AG04449 (cell line): ENCODE results near the gene CRADD.

Experiments used
- CTCF ChIA-PET: fragments of 350-600 bp; formaldehyde crosslinking; extraction: SDS; loops from one replicate; lab custom pipeline; 2021; ENCODE audit warnings: antibody characterized with exemption; lab: Yijun Ruan, JAX
- POLR2A ChIA-PET: fragments of 400-600, 350-600 bp; formaldehyde crosslinking; extraction: SDS; loops from one replicate; lab custom pipeline; 2020; ENCODE audit warnings: antibody characterized with exemption, inconsistent platforms; lab: Yijun Ruan, JAX
- DNase-seq: peaks from one replicate; pipeline ENCODE4 v3.0.0-alpha.2; 2010; ENCODE audit warnings: low read depth, low spot score
- H3K4me3 ChIP-seq: 2 replicates; pipeline ENCODE4 v1.5.1; 2011; ENCODE audit warnings: low read depth, mild to moderate bottlenecking, control low read depth, low read length
- TF ChIP-seq, protein P1 (sequence below): IDR thresholded peaks from one replicate; pipeline ENCODE4 v1.5.1; 2011; ENCODE audit warnings: mild to moderate bottlenecking, moderate library complexity, low read length, control low read depth, inconsistent platforms; ENCODE audit not compliant: insufficient read depth; ENCODE audit errors: missing control alignments

Gene CRADD

DNA sequence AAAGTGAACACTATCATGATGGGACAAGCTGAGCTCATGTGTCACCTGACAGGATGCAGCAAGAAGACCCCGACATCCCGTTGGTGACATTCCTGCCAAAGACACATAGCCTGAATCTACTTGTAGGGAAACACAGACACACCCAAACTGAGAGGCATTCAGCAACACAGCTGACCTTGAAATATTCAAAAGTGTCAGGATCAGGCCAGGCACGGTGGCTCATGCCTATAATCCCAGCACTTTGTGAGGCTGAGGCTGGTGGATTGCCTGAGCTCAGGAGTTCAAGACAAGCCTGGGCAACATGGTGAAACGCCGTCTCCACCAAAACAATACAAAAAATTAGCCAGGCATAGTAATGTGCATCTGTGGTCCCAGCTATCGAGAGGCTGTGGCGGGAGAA is 239.2 kb downstream of the CRADD start:
- ChIA-PET POLR2A (no interaction called here), CTCF (interaction anchor here (3.1 kb wide), 1 partner anchor 150 kb away, joined by 12 read pairs; no protein-coding TSS in a partner anchor)

DNA sequence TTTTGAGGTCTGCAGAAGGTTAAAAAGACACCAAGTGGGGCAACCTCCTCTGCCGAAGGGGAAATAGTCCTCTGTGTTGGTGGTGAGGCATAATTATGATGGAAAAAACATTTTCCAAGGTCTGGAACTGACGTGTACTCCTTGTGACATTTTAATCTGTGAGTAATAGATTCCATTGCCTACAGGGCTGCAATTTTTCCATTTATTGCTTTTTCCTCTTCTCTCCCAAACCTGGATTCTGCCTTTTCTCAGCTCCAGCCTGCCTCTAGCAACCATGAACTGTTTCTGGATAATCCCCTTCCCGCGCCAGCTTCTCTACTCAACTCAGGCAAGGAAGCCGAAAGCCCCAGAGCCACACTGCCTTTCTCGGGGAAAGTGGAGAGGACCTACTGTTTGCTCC is 241.1 kb downstream of the CRADD start:
- CTCF ChIA-PET = interaction anchor here (1.2 to 3.1 kb wide), 2 partner anchors 152 to 414 kb away, joined by 3 to 12 read pairs; no protein-coding TSS in a partner anchor
- TF ChIP-seq, protein P1, sequence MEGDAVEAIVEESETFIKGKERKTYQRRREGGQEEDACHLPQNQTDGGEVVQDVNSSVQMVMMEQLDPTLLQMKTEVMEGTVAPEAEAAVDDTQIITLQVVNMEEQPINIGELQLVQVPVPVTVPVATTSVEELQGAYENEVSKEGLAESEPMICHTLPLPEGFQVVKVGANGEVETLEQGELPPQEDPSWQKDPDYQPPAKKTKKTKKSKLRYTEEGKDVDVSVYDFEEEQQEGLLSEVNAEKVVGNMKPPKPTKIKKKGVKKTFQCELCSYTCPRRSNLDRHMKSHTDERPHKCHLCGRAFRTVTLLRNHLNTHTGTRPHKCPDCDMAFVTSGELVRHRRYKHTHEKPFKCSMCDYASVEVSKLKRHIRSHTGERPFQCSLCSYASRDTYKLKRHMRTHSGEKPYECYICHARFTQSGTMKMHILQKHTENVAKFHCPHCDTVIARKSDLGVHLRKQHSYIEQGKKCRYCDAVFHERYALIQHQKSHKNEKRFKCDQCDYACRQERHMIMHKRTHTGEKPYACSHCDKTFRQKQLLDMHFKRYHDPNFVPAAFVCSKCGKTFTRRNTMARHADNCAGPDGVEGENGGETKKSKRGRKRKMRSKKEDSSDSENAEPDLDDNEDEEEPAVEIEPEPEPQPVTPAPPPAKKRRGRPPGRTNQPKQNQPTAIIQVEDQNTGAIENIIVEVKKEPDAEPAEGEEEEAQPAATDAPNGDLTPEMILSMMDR = no peak
- peak; percentile 49 for DNase-seq
- POLR2A ChIA-PET = interaction anchor here (1.2 kb wide), 1 partner anchor 32 kb away, joined by 5 read pairs; no protein-coding TSS in a partner anchor
- H3K4me3 ChIP-seq = no peak overlapping the region

More for the DNA sequence above, 239.2 kb downstream of the CRADD start:
- DNase-seq = no peak
- H3K4me3 ChIP-seq = no peak overlapping the region
- TF ChIP-seq, protein P1 = no peak

DNA sequence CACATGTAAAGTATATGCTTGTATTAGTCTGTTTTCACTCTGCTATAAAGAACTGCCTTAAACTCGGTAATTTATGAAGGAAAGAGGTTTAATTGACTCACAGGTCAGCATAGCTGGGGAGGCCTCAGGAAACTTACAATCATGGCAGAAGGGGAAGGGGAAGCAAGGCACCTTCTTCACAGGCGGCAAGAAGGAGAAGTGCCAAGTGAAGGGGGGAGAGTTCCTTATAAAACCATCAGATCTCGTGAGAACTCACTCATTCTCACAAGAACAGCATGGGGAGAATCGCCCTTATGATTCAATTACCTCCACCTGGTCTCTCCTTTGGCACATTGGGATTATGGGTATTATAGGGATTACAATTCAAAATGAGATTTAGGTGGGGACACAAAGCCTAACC is 241.7 kb downstream of the CRADD start:
- CTCF ChIA-PET = interaction anchor here (1.3 to 3.1 kb wide), 2 partner anchors 152 kb away, joined by 3 to 12 read pairs; no protein-coding TSS in a partner anchor
- POLR2A ChIA-PET = no interaction called here

DNA sequence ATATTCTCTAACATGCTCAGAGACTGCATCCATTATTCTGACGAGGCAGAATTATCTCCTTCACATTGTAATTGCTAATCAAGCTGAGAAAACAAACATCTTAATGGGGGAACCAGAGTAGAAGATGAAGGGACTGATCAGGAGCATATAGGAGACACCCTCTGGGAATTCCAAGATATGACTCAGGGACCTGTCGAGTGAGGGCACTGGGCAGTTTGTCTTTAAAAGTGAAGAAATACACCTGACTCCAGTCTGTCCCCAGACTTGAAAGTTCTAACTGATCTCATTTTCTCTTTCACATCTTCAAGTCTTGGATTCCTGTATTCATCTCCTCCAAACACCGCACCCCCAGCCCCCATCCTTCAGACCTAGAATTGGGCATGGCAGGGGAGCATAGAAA is 244.3 kb downstream of the CRADD start:
- TF ChIP-seq, protein P1 = no peak
- CTCF ChIA-PET = interaction anchor here (1.5 kb wide), 1 partner anchor 154 kb away, joined by 3 read pairs; no protein-coding TSS in a partner anchor
- no peak overlapping the region for H3K4me3 ChIP-seq
- no peak for DNase-seq
- POLR2A ChIA-PET = no interaction called here

More for the DNA sequence above, 241.7 kb downstream of the CRADD start:
- H3K4me3 ChIP-seq = no peak overlapping the region
- DNase-seq = no peak
- TF ChIP-seq, protein P1 = no peak

DNA sequence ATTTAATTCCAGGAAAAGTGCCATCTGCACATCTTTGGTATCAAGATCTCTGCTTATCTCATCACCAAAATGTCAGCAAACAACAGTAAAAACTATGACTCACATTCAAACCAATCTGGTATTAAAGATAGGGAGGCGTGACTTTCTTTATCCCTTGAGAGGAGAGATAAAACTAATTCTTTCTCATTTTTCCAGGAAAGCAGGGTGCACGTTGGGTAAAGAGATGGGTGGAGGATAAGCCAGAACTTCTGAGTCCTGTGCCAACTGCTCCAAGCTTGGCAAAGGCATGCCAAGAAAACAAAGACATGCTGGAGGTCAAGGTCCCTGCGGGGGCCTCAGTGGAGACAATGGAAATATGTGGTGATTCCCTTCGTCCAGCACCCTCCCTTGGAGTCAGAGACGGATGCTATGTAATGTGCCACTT is 245.4 kb downstream of the CRADD start:
- no peak for DNase-seq
- H3K4me3 ChIP-seq = no peak overlapping the region
- ChIA-PET POLR2A (no interaction called here), CTCF (no interaction called here)
- TF ChIP-seq, protein P1 = no peak

DNA sequence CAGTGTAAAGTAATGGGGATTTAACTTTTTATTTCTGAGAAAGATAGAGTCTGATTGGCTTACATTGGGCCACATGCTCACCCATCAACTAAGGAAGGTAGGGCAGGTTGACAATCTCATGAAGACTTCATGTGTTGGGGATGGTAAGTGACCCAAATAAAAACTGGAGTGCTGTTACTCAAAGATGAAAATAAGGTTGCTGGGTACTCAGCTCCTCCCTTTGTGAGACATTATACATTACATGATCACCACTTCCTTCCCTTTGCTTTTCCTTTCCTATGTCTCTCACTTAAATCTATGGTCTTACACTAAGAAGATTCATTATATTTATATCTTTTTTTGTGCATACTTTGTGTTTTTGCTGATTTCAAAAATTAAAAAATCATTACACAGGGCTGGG is 247.2 kb downstream of the CRADD start:
- DNase-seq = no peak
- H3K4me3 ChIP-seq = no peak overlapping the region
- POLR2A ChIA-PET = no interaction called here
- CTCF ChIA-PET = no interaction called here
- TF ChIP-seq, protein P1 = no peak
